Measurements from ENCODE around the gene DNAJB13.

Gene DNAJB13

GRCh38 chr11:73951797-73952196, 971 bp downstream of the DNAJB13 start:
- H3K9me2 ChIP-seq (replicated peaks; ENCODE audit: insufficient read depth, low read length): no peaks in the 10 kb centered on the region
- H4K20me1 ChIP-seq (ENCODE audit: low read depth, low read length): no peaks in the 10 kb centered on the region
- H3K9ac ChIP-seq (ENCODE audit: low read length): no peak overlapping the region
- no peak overlapping the region for H3K27ac ChIP-seq (ENCODE audit: low read depth, low read length)
- H3K4me2 ChIP-seq (ENCODE audit: low read depth, low read length, poor library complexity, severe bottlenecking): no peak overlapping the region
- H3K36me3 ChIP-seq (ENCODE audit: low read length): no peaks in the 10 kb centered on the region
- TF ChIP-seq, protein P1, sequence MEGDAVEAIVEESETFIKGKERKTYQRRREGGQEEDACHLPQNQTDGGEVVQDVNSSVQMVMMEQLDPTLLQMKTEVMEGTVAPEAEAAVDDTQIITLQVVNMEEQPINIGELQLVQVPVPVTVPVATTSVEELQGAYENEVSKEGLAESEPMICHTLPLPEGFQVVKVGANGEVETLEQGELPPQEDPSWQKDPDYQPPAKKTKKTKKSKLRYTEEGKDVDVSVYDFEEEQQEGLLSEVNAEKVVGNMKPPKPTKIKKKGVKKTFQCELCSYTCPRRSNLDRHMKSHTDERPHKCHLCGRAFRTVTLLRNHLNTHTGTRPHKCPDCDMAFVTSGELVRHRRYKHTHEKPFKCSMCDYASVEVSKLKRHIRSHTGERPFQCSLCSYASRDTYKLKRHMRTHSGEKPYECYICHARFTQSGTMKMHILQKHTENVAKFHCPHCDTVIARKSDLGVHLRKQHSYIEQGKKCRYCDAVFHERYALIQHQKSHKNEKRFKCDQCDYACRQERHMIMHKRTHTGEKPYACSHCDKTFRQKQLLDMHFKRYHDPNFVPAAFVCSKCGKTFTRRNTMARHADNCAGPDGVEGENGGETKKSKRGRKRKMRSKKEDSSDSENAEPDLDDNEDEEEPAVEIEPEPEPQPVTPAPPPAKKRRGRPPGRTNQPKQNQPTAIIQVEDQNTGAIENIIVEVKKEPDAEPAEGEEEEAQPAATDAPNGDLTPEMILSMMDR (IDR thresholded peaks at IDR 0.05; ENCODE audit: insufficient read depth, low read length, poor library complexity, severe bottlenecking): no peak
- TF ChIP-seq EZH2phosphoT487 (conservative IDR thresholded peaks at IDR 0.05; ENCODE audit: low read length): no peak
- no peak overlapping the region for H3K4me3 ChIP-seq (ENCODE audit: insufficient read depth, low read length, poor library complexity, severe bottlenecking)
- no peaks in the 10 kb centered on the region for H3K79me2 ChIP-seq (ENCODE audit: insufficient read depth, low read length)
- no peaks in the 10 kb centered on the region for H3K9me3 ChIP-seq (ENCODE audit: insufficient read depth, low read length)
- H3F3A ChIP-seq (ENCODE audit: insufficient read depth): no peaks in the 10 kb centered on the region
- H3K27me3 ChIP-seq (ENCODE audit: low read length): no peaks in the 10 kb centered on the region
- H2AFZ ChIP-seq (ENCODE audit: low read depth, low read length, severe bottlenecking): no peak overlapping the region

DNA sequence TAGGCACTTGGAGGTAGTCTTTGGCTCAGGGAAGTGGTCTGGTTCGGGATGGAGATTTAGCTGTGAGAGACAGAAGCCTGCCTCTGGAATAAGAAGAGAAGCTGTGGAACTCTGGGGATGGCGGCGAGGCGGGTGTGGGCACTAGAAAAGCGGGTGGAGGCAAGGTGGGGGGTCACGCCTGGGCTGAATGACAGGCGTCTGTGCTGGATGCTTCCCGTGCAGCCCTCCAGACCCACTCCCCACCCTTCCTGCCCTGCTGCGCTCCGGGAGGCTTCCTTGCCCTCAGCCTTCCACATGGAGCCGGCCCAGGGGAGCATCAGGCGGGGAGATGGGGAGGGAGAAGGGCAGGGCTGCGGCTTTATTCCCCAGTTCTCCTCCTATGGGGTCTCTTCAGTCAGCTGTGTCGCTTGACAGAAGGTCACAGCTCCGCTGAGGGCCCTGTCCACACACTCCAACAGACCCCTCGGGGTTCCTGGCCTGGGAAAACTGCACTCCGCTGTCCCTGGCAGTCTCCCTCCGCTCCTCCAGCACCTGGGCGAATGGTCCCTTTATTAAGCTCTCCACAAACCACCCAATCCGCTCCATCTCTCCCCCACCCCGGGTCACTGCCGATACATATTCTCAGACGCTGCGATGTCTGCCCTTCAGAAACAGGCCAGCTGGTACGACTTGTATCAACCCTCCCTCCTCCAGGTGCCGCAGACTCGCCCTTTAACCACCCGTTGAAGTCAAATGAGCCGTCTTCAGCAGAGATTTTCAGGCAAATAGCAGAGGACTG, 6.2 kb downstream of the DNAJB13 start:
- Histone ChIP-seq H3K9me2 (replicated peaks; ENCODE audit: insufficient read depth, low read length) (no peaks in the 10 kb centered on the region), H4K20me1 (ENCODE audit: low read depth, low read length) (no peaks in the 10 kb centered on the region), H3K79me2 (ENCODE audit: insufficient read depth, low read length) (no peaks in the 10 kb centered on the region), H2AFZ (ENCODE audit: low read depth, low read length, severe bottlenecking) (no peak overlapping the region), H3K27me3 (ENCODE audit: low read length) (no peaks in the 10 kb centered on the region), H3K9me3 (ENCODE audit: insufficient read depth, low read length) (no peaks in the 10 kb centered on the region), H3K9ac (ENCODE audit: low read length) (no peak overlapping the region), H3K27ac (ENCODE audit: low read depth, low read length) (no peak overlapping the region), H3K36me3 (ENCODE audit: low read length) (no peaks in the 10 kb centered on the region), H3F3A (ENCODE audit: insufficient read depth) (no peaks in the 10 kb centered on the region), H3K4me3 (ENCODE audit: insufficient read depth, low read length, poor library complexity, severe bottlenecking) (no peak overlapping the region), H3K4me2 (ENCODE audit: low read depth, low read length, poor library complexity, severe bottlenecking) (no peak overlapping the region)
- TF ChIP-seq EZH2phosphoT487 (conservative IDR thresholded peaks at IDR 0.05; ENCODE audit: low read length): no peak

DNA sequence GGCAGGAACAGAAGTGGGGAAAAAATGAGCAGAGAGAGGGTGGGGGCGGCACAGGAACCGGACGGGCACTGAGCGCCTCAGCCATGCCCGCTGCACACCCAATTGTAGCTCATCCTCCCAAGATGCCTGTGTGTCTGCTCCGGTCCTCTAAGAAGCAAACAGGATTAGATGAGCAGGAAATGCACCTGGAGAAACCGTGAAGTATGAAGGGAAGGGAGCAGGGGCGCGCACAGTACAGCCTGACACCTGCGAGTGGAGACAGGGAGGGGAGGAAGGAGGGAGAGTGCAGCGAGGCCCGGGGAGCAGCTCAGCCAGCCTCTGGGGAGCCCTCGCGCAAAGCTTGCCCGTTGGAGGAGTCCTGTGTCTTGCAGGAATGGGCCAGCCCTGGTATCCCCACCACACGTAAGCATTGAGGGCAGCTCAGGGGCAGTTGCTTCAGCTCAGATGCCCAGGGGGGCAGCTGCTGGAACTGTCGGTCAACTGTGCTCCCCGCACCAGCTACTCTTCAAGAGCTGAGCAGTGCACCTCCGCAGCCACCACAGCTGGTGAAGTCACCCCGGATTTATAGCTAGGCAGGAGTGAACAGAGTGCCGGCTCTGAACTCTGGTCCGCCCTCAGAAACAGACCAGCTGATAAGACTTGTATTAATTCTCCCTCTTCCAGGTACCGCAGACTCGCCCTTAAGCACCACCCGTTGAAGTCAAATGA, 7.0 kb downstream of the DNAJB13 start:
- H2AFZ ChIP-seq (ENCODE audit: low read depth, low read length, severe bottlenecking): no peak overlapping the region
- no peak overlapping the region for H3K9ac ChIP-seq (ENCODE audit: low read length)
- H3K4me2 ChIP-seq (ENCODE audit: low read depth, low read length, poor library complexity, severe bottlenecking): no peak overlapping the region

More for the DNA sequence above, 7.0 kb downstream of the DNAJB13 start:
- Histone ChIP-seq H3K27ac (ENCODE audit: low read depth, low read length) (no peak overlapping the region), H3K36me3 (ENCODE audit: low read length) (no peaks in the 10 kb centered on the region), H3K79me2 (ENCODE audit: insufficient read depth, low read length) (no peaks in the 10 kb centered on the region), H3K4me3 (ENCODE audit: insufficient read depth, low read length, poor library complexity, severe bottlenecking) (no peak overlapping the region), H3K9me2 (replicated peaks; ENCODE audit: insufficient read depth, low read length) (no peaks in the 10 kb centered on the region), H3K27me3 (ENCODE audit: low read length) (no peaks in the 10 kb centered on the region), H3F3A (ENCODE audit: insufficient read depth) (no peaks in the 10 kb centered on the region), H3K9me3 (ENCODE audit: insufficient read depth, low read length) (no peaks in the 10 kb centered on the region), H4K20me1 (ENCODE audit: low read depth, low read length) (no peaks in the 10 kb centered on the region)
- TF ChIP-seq, protein P1 (IDR thresholded peaks at IDR 0.05; ENCODE audit: insufficient read depth, low read length, poor library complexity, severe bottlenecking): no peak
- TF ChIP-seq EZH2phosphoT487 (conservative IDR thresholded peaks at IDR 0.05; ENCODE audit: low read length): no peak

All from SU-DHL-6 (cell line).